HG03457 (cell line): ENCODE data around the gene PAPLN.
"Not testable (repeated sequence)": the region's sequence is repeated elsewhere in the genome, so short reads cannot be mapped to it uniquely, and the experiment has no call there.

Experiments
- ATAC-seq: cut with Tn5 transposase; IDR thresholded peaks from one replicate; pipeline ENCODE4 v1.9.1; 2021; ENCODE audit warnings: moderate number of reproducible peaks; ENCODE audit not compliant: unreplicated experiment

The PAPLN gene, protein sequence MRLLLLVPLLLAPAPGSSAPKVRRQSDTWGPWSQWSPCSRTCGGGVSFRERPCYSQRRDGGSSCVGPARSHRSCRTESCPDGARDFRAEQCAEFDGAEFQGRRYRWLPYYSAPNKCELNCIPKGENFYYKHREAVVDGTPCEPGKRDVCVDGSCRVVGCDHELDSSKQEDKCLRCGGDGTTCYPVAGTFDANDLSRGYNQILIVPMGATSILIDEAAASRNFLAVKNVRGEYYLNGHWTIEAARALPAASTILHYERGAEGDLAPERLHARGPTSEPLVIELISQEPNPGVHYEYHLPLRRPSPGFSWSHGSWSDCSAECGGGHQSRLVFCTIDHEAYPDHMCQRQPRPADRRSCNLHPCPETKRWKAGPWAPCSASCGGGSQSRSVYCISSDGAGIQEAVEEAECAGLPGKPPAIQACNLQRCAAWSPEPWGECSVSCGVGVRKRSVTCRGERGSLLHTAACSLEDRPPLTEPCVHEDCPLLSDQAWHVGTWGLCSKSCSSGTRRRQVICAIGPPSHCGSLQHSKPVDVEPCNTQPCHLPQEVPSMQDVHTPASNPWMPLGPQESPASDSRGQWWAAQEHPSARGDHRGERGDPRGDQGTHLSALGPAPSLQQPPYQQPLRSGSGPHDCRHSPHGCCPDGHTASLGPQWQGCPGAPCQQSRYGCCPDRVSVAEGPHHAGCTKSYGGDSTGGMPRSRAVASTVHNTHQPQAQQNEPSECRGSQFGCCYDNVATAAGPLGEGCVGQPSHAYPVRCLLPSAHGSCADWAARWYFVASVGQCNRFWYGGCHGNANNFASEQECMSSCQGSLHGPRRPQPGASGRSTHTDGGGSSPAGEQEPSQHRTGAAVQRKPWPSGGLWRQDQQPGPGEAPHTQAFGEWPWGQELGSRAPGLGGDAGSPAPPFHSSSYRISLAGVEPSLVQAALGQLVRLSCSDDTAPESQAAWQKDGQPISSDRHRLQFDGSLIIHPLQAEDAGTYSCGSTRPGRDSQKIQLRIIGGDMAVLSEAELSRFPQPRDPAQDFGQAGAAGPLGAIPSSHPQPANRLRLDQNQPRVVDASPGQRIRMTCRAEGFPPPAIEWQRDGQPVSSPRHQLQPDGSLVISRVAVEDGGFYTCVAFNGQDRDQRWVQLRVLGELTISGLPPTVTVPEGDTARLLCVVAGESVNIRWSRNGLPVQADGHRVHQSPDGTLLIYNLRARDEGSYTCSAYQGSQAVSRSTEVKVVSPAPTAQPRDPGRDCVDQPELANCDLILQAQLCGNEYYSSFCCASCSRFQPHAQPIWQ

DNA sequence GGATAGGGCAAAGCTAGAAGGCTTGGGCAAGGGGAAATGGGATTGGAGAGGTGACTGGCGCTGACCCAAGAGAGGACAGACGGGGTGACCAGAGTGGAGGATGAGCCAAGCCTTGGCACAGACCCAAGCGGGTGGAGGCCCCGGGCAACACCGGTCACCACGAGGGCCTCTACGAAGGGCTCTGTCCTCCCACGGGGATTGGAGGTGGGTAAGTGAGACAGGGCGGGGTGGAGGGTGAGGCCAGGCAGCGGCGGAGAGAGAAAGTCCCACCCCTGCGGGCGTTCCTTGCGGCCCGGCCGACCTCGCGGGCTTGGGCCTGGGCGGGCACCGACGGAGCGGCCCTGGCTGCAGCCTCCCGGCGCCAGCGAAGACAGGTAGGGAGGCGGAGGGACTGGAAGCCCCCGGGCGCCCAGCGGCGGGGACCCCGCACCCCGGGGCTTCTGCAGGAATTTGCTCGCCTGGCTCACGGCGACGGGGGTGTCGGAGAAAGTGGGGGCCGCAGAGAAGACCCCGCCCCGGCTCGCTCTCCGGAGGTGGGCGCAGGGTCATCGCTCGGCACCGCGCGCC, at the start of gene PAPLN:
TSS of gene PAPLN (plus strand) at position 288 of the 567 bp plus-strand sequence. CDS start 2,273 bp downstream, outside the sequence.
- no peak for ATAC-seq

DNA sequence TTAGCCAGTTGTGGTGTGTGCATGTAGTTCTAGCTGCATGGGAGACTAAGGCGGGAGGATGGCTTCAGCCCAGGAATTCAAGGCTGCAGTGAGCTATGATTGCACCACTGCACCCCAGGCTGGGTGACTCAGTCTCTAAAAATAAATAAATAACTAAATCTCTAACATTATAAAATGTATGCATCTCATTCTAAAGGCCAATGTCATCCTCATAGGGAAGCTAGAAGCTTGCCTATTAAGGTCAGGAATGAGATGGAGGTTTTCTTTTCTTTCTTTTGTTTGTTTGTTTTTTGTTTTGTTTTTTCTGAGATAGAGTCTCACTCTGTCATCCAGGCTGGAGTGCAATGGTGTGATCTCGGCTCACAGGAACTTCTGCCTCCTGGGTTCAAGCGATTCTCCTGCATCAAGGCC, 48.8 kb upstream of the PAPLN start:
- ATAC-seq = no peak

DNA sequence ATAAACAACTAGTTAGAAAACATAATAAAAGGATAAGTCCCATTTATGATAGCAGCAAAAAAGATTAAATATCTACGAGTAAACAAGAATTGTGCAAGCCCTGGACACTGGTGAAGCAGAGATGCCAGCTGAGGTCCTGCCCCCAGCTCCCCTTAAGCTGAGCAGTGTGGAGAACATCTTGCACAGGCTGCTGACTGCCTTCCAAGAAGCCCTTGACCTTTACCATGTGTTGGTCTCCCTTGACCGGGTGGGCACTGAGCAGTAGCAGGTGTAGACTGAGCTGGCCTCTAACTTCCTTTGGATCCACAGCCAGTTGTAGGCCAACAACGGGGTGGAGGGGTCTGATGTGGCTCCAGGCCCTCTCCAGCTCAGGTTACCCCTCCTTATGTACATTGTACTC, 47.7 kb upstream of the PAPLN start:
- no peak for ATAC-seq

DNA sequence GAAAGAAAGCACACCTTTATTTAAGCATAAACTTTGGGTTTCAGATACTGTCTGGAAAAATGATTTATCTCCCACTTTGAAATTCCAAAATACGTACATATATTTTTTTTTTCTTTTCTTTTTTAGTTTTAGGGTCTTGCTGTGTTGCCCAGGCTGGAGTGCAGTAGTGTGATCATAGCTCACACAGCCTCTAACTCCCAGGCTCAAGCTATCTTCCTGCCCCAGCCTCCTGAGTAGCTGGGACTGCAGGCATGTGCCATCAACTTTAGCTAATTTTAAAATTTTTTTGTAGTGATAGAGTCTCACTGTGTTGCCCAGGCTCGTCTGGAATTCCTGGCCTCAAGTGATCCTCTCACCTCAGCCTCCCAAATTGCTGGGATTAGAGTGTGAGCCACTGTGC, 45.9 kb upstream of the PAPLN start:
- ATAC-seq = no peak

DNA sequence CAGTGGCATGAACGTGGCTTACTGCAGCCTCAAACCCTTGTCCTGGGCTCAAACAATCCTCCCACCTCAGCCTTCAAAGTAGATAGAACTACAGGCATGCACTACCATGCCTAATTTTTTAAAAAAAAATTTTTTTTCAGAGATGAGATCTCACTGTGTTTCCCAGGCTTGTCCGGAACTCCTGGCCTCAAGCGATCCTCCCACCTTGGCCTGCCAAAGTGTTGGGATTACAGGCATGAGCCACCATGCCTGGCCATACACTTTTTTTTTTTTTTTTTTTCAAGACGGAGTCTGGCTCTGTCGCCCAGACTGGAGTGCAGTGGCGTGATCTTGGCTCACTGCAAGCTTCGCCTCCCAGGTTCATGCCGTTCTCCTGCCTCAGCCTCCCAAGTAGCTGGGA, 43.0 kb upstream of the PAPLN start:
- not testable (repeated sequence) for ATAC-seq

DNA sequence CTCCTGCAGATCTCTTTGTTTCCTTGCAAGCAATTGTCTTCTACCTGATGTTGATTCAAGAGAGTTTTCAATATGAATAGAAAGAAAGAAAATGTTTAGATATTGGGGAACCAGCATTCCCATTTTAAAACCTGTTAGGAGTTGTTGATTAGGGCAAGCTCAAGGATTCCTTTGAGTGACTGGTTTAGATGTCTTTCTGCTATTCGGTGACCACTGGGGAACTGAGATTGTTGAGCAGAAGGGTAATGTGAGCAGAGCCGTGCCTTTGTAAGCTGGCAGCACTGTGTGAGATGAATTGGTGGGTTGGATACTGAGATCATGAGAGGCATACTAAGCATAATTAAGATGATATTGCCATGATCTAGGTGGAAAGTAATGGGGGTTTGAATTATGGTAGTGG, 39.1 kb upstream of the PAPLN start:
- ATAC-seq = no peak

DNA sequence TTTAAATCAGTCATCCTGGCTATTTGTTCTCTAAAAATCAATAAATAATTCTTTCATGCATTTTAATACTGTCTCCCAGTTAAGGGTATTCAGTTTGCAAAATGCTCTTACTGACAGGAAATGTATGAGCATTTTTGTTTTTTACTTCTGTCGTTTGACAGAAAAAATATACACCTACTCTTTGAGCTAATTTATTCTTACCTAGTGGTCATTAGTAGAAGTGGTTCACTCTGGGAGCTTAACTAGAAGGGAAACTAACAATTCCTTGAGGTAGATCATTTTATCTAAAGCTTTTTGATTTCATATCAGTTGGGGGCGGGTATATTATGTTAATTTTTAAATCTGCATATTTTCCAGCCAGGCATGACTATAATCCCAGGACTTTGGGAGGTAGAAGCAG, 33.8 kb upstream of the PAPLN start:
- no peak for ATAC-seq

DNA sequence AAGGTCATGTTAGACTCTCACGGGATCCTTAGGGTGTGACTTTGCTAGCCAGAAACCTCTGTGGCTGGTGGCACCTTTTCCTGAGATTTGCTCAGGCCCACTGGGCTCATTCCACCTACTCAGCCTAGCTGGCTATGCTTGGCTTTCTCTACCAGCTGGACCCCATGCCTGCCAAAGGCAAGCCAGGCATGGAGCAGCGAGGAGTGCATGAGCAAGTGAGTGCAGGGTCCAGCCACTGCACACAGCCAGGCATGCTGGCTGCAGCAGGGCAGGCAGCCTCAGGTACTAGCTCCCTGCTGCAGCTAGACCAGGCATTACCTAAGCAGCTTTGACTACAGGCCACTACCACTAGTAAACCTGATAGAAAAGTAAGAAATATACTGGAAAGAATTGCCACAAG, 29.7 kb upstream of the PAPLN start:
- no peak for ATAC-seq

DNA sequence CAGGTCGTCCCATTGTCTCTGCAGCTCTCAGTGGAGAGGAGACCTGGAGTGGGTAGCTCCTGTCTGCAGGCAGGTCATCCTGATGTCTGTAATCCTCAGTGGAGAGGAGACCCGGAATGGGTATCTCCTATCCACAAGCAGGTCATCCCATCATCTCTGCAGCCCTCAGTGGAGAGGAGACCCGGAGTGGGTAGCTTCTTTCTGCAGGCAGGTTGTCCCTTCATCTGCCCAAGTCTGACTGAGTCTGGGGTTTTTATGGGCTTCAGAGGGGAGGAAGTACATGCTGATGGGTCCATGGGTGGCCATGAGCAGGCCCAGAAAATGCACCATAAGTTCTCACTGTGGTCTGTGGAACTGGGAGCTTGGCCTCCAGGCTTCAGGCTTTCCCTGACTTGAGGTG, 28.9 kb upstream of the PAPLN start:
- no peak for ATAC-seq

DNA sequence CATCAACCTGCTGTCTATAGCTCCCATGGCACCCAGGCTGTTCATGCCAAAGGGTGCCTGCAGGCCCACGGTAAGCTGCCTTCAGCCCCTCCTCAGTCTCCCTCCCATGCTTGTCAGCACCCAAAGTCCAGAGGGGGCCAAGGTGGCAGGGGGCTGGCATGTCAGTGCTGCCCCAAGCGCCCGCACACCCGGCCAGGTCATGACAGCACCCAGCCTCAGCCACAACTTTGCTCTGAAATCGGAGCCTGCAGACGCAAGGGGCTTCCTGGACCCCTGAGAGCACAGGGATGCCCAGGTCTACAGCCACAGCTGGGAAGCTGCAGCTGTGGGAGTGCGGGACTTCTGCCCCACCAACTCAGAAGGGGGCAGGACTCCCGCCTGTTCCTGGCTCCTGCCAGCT, 28.5 kb upstream of the PAPLN start:
- no peak for ATAC-seq

DNA sequence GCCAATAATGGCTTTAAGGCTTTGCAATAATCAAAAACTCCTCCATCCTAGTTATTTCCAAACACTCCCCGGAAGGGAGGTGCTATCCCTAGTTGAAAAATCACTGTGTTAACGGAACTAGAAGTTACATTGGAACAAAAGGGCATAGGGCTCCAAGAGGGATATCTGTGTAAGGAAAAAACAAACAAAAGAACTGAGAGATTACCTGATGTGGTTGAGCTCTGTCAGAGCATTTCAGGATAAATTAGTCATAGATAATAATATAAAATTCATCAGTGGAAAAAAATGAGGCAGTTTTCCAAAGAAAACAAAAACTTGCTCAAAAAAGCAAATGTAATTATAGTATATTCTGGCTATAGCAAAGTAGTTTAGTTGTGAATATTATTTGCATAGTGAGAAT, 27.4 kb upstream of the PAPLN start:
- no peak for ATAC-seq

DNA sequence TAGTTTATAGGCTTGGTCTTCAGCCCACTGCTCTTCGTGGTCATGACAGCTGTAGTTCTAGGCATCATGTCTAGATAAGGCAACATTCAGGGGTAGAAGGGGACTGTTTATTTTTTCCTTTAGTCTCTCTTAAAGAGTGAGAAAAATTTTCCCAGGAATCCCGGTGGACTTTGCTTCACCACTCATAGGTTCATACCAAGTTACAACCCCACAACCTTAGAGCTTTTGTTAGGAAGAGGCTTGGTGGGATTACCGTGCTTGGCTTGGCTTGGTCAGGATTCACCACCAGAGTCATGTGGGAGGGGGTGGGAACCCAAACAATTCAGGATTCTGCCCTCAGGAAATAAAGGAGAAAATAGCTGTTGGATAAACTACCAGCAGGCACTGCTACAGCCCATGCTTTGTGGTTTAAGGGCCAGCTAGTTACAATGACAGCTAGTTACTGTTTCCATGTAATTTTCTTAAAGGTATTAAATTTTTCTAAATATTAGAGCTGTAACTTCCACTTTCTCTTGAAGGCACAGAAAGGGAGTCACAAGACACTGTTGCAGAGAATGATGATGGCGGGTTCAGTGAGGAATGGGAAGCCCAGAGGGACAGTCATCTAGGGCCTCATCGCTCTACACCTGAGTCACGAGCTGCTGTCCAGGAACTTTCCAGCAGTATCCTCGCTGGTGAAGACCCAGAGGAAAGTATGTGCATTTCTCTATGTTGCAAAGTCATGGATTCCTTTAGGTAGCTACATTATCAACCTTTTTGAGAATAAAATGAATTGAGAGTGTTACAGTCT, 25.9 kb upstream of the PAPLN start:
- no peak for ATAC-seq

DNA sequence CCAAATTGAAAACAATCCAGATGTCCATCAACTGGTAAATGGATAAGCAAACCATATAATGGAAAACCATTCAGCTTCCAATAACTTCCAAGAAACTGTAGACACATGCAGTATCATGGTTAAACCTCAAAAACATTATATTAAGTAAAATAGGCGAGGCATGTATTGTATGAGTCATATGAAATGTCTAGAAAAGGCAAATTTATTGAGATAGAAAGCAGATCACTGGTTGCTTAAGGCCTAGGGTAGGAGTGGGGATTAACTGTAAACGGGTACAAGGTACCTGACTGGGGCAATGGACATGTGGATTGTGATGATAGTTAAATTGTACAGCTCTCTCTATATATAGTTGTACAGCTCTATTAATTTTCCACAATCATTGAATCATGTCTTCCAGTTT, 21.3 kb upstream of the PAPLN start:
- ATAC-seq = no peak

DNA sequence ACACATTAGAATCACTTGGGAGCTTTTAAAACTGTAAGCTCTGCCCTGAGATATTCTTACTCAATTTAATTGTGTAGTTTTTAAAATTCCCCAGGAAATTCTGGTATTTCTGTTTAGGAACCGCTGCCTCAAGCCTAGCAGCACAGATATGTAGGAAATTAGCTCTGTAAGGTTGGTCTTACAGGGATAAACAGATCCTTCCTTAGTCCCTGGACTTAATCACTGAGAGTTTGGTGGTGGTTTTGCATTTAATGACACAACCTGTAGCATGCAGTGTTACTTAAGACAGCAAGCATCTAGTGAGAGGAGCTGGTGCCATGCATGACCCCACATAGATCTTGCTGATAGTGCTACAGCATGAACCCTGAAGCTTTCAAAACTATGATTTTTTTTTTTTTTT, 19.9 kb upstream of the PAPLN start:
- ATAC-seq = no peak

DNA sequence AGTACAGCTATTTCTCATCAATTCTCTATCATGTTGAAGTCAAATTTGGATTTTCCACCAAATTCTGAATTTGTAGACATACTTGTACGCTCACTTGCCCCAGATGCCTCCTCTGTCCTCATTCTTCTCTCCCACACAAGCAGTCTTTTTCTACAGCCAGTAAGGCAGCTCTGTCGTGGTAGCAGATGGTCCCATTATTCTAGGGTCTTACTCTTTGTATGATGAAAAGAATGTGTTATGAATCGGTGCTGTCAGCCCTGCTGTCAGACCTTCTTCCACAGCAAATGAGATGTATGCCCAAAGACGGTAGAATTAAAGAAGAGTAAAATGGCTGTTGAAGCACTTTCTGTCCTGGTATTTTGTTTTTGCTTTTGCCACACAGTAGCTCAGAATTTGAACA, 17.2 kb upstream of the PAPLN start:
- ATAC-seq = no peak

DNA sequence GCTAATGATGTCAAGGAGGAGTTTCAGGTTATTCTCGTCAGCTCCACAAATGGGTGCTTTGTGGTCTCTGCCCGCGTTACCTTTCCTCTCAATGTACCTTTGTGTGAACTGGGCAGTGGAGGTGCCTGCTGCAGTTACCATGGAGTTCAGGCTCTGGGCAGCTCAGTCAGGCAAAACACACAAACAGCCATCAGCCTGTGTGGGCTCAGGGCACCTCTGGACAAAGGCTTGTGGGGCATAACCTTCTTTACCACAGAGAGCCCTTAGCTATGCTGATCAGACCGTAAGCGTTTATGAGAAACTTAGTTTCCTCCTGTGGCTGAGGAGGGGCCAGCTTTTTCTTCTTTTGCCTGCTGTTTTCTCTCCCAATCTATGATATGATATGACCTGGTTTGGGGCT, 16.7 kb upstream of the PAPLN start:
- no peak for ATAC-seq

DNA sequence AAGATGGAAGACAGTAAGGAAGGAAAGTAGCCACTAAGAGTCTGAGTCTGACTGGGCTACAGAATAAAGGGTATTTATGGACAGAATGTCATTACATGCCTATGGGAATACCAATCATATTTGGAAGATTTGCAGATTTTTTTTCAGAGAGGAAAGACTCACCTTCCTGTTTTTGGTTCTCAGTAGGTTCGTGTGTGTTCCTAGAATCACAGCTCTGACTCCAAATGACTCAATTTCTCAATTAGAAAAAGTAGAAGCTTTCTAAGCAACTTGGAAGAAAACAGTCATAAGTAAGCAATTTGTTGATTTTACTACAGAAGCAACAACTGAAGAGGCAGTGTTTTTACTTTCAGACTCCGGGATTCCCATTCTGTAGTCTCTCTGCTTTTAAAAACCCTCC, 15.4 kb upstream of the PAPLN start:
- ATAC-seq = no peak

DNA sequence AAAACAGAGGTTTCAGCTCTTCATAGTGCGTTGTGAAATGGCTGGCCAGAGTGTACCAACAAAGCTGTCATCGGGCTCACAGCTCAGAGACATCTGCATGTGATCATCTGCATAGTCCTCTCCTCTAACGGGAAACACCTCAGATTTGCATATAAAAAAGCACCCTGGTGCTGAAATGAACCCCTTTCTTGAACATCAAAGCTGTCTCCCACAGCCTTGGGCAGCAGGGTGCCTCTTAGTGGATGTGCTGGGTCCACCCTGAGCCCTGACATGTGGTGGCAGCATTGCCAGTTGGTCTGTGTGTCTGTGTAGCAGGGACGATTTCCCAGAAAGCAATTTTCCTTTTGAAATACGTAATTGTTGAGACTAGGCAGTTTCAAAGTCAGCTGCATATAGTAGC, 14.3 kb upstream of the PAPLN start:
- ATAC-seq = no peak

DNA sequence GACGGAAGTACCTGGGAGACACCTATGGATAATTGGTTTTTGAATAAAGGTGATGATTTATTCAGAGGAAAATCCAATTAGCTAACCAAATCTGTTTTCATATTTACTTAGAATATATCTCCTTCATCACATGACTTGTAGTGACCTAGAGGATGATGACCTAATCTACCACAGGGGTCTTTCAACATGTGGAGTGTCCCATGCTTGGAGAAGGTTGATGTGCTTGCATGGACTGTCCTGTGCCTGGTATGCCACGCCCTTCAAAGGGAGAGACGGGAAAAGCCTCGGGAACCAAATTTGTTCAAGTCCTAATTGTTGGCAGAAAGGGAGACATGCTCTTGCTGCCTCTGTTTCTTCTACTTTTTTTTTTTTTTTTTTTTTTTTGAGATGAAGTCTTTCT, 11.8 kb upstream of the PAPLN start:
- ATAC-seq = no peak
